AG04450 (cell line): ENCODE measurements around the gene FAM89A. TPM values are rescaled to one million over a fixed set of nuclear protein-coding genes. Genes with fewer than 3 reads are reported as not detected.

Source experiments
- CTCF ChIA-PET: fragments of 300-600, 350-600 bp; formaldehyde crosslinking; extraction: SDS; loops from one replicate; lab custom pipeline; 2022; ENCODE audit warnings: antibody characterized with exemption, inconsistent platforms; lab: Charles Lee
- POLR2A ChIA-PET: fragments of 350-600 bp; formaldehyde crosslinking; extraction: SDS; loops from one replicate; lab custom pipeline; 2021; ENCODE audit warnings: antibody characterized with exemption, inconsistent platforms; lab: Yijun Ruan, JAX
- DNase-seq: peaks from one replicate; pipeline ENCODE4 v3.0.0-alpha.2; 2011; ENCODE audit warnings: low read depth, low spot score
- H3K27ac ChIP-seq: one replicate; pipeline ENCODE4 v1.5.1; 2012; ENCODE audit warnings: low read depth, low read length, control low read depth
- H3K27me3 ChIP-seq: one replicate; pipeline ENCODE4 v1.6.0; 2012; ENCODE audit warnings: low read length; ENCODE audit not compliant: control insufficient read depth, insufficient read depth
- H3K4me3 ChIP-seq: 2 replicates; pipeline ENCODE4 v1.5.1; 2011; ENCODE audit warnings: mild to moderate bottlenecking, low read depth, low read length, control low read depth
- H3K9me3 ChIP-seq: 2 replicates; pipeline ENCODE4 v1.5.1; 2012; ENCODE audit warnings: low read length; ENCODE audit not compliant: control insufficient read depth, insufficient read depth
- CTCF ChIP-seq: IDR thresholded peaks from 2 replicates; pipeline ENCODE4 v1.5.1; 2011; ENCODE audit warnings: low read depth, low read length, control low read depth, inconsistent platforms
- polyA plus RNA-seq: library from polyadenylated mRNA; depleted of rRNA; stranded (reverse); fragments of >200 nt; gene quantifications from 2 replicates; pipeline ENCODE4 v1.2.3, GENCODE V29; 2011

FAM89A gene
- polyA plus RNA-seq, 1 experiment, result 13.8 TPM

GRCh38 chr1:231064418-231064817 lies 24.4 kb upstream of the FAM89A start:
- CTCF ChIA-PET, result no interaction called here
- POLR2A ChIA-PET, result no interaction called here
- no peak for TF ChIP-seq CTCF

GRCh38 chr1:231063331-231063730 lies 23.3 kb upstream of the FAM89A start:
- no peak for TF ChIP-seq CTCF
- DNase-seq, result no peak
- ChIA-PET POLR2A (interaction anchor here (0.7 kb wide), 1 partner anchor 21 kb away, joined by 5 read pairs; no protein-coding TSS in a partner anchor), CTCF (no interaction called here)
- peaks cover 1% of the 10 kb centered on the region for H3K27me3 ChIP-seq
- no peak overlapping the region for H3K27ac ChIP-seq
- H3K4me3 ChIP-seq, result no peak overlapping the region
- no peaks in the 10 kb centered on the region for H3K9me3 ChIP-seq

More at GRCh38 chr1:231064418-231064817, 24.4 kb upstream of the FAM89A start:
- H3K27me3 ChIP-seq, result no peaks in the 10 kb centered on the region
- DNase-seq, result no peak
- H3K9me3 ChIP-seq, result no peaks in the 10 kb centered on the region
- no peak overlapping the region for H3K27ac ChIP-seq
- no peak overlapping the region for H3K4me3 ChIP-seq

- peaks cover 3% of the 10 kb centered on the region for H3K27me3 ChIP-seq
- no peak overlapping the region for H3K4me3 ChIP-seq
- POLR2A ChIA-PET, result interaction anchor here (0.7 kb wide), 1 partner anchor 22 kb away, joined by 5 read pairs; no protein-coding TSS in a partner anchor
- no peak overlapping the region for H3K27ac ChIP-seq
- CTCF ChIA-PET, result no interaction called here
- H3K9me3 ChIP-seq, result no peaks in the 10 kb centered on the region
- TF ChIP-seq CTCF, result no peak
- no peak for DNase-seq
These were observed 22.6 kb upstream of the FAM89A start for GRCh38 chr1:231062500-231063270.

- CTCF ChIA-PET, result no interaction called here
- Histone ChIP-seq H3K27me3 (peaks cover 10% of the 10 kb centered on the region), H3K27ac (no peak overlapping the region), H3K9me3 (no peaks in the 10 kb centered on the region), H3K4me3 (no peak overlapping the region)
- TF ChIP-seq CTCF, result no peak
- DNase-seq, result no peak
- POLR2A ChIA-PET, result no interaction called here
These were observed 19.6 kb upstream of the FAM89A start for GRCh38 chr1:231059566-231060193.

GRCh38 chr1:231058416-231059109 lies 18.5 kb upstream of the FAM89A start:
- H3K4me3 ChIP-seq, result no peak overlapping the region
- ChIA-PET POLR2A (no interaction called here), CTCF (no interaction called here)

More at GRCh38 chr1:231058416-231059109, 18.5 kb upstream of the FAM89A start:
- Histone ChIP-seq H3K27ac (no peak overlapping the region), H3K9me3 (no peaks in the 10 kb centered on the region), H3K27me3 (peaks cover 10% of the 10 kb centered on the region)
- TF ChIP-seq CTCF, result no peak
- no peak for DNase-seq
